ENCODE measurements around the gene KCNQ1. TPM values are rescaled to one million over a fixed set of nuclear protein-coding genes. Genes with fewer than 3 reads are reported as not detected.
"Not testable (repeated sequence)": the region's sequence is repeated elsewhere in the genome, so short reads cannot be mapped to it uniquely, and the experiment has no call there.

The KCNQ1 gene
- total and polyA plus RNA-seq, 2 of the 13 experiments (the other 11 are each of a cell fraction or from before 2014, with no cell fraction given): 0.02 to 0.08 TPM

DNA sequence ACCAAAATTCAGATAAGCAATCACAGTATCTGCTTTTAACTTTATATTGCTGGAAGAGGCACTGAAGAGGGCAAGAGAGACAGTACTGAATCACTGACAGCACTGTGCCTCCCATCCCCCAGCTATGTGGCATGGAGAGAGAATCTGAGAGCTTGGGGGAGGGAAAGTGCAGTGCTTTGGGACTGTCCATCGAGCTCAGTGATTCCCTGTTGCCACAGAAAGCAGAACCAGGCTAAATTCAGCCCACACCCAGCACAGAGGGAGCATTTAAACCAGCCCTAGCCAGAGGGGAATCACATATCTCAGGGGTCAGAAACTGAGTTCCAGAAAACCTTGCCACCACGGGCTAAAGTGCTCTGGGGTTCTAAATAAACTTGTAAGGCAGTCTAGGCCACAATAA lies 44.3 kb downstream of the KCNQ1 start:
- POLR2A ChIA-PET: no interaction called here
- H3K9ac ChIP-seq (ENCODE audit: insufficient read depth, low read depth, low read length): no peak overlapping the region
- no peak overlapping the region for H3K4me2 ChIP-seq (ENCODE audit: low read depth, low read length)
- no TSS peak for BruUV-seq (replicated peaks)
- no peak for TF ChIP-seq RBFOX2 (IDR thresholded peaks at IDR 0.05; ENCODE audit: low read depth, low read length)
- TF ChIP-seq SUZ12 (IDR thresholded peaks at IDR 0.05; ENCODE audit: low read depth, low read length): no peak
- TF ChIP-seq, protein P1, sequence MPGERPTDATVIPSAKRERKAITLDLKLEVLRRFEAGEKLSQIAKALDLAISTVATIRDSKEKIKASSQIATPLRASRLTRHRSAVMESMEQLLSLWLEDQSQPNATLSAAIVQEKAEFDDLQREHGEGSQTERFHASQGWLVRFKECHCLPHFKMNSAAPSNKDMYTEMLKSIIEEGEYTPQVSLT (CRISPR knock-in tag; IDR thresholded peaks at IDR 0.05; ENCODE audit: borderline replicate concordance, low read depth): no peak
- TF ChIP-seq, protein P2, sequence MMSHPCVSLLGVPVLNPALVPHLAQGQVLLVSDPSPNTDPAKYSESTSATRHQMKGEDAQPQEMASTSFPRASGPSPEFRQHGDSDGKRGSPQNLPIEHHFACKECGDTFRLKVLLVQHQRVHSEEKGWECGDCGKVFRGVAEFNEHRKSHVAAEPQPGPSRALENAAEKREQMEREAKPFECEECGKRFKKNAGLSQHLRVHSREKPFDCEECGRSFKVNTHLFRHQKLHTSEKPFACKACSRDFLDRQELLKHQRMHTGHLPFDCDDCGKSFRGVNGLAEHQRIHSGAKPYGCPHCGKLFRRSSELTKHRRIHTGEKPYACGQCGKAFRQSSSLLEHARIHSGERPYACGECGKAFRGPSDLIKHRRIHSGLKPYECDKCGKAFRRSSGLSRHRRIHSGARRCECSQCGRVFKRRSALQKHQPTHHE (CRISPR knock-in tag; IDR thresholded peaks at IDR 0.05; ENCODE audit: borderline replicate concordance): no peak
- no peak for TF ChIP-seq MBNL3 (CRISPR knock-in tag; conservative IDR thresholded peaks at IDR 0.05)
- TF ChIP-seq, protein P3, sequence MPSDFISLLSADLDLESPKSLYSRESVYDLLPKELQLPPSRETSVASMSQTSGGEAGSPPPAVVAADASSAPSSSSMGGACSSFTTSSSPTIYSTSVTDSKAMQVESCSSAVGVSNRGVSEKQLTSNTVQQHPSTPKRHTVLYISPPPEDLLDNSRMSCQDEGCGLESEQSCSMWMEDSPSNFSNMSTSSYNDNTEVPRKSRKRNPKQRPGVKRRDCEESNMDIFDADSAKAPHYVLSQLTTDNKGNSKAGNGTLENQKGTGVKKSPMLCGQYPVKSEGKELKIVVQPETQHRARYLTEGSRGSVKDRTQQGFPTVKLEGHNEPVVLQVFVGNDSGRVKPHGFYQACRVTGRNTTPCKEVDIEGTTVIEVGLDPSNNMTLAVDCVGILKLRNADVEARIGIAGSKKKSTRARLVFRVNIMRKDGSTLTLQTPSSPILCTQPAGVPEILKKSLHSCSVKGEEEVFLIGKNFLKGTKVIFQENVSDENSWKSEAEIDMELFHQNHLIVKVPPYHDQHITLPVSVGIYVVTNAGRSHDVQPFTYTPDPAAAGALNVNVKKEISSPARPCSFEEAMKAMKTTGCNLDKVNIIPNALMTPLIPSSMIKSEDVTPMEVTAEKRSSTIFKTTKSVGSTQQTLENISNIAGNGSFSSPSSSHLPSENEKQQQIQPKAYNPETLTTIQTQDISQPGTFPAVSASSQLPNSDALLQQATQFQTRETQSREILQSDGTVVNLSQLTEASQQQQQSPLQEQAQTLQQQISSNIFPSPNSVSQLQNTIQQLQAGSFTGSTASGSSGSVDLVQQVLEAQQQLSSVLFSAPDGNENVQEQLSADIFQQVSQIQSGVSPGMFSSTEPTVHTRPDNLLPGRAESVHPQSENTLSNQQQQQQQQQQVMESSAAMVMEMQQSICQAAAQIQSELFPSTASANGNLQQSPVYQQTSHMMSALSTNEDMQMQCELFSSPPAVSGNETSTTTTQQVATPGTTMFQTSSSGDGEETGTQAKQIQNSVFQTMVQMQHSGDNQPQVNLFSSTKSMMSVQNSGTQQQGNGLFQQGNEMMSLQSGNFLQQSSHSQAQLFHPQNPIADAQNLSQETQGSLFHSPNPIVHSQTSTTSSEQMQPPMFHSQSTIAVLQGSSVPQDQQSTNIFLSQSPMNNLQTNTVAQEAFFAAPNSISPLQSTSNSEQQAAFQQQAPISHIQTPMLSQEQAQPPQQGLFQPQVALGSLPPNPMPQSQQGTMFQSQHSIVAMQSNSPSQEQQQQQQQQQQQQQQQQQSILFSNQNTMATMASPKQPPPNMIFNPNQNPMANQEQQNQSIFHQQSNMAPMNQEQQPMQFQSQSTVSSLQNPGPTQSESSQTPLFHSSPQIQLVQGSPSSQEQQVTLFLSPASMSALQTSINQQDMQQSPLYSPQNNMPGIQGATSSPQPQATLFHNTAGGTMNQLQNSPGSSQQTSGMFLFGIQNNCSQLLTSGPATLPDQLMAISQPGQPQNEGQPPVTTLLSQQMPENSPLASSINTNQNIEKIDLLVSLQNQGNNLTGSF (CRISPR knock-in tag; IDR thresholded peaks at IDR 0.05): no peak
- no peak for TF ChIP-seq ZNF841 (CRISPR knock-in tag; IDR thresholded peaks at IDR 0.05; ENCODE audit: borderline replicate concordance)
- TF ChIP-seq YY1 (IDR thresholded peaks at IDR 0.05; ENCODE audit: insufficient read depth, insufficient replicate concordance, low read depth, low read length): no peak
- H3K79me2 ChIP-seq (ENCODE audit: insufficient read depth, low read length): no peaks in the 10 kb centered on the region
- intact Hi-C loops (cut with micrococcal nuclease; ENCODE audit: unreplicated experiment): no loop called here
- H3K9me3 ChIP-seq (ENCODE audit: low read length): peaks cover 10% of the 10 kb centered on the region
- H3K27ac ChIP-seq (ENCODE audit: extremely low read length, insufficient read depth, low read length): no peak overlapping the region
- peaks cover 2 to 16% of the 10 kb centered on the region in 2 experiments; a peak in 2 of 5 replicates for H3K27me3 ChIP-seq (ENCODE audit: control insufficient read depth in 1 of 2, insufficient read depth in 2 of 2, low read length in 2 of 2)
- DNase-seq (ENCODE audit: low spot score) (no peak), ATAC-seq (no peak), FAIRE-seq (no peak)
- WGBS (ENCODE audit: low lambda C conversion rate): 0% methylated on average over 1 of the region's 2 CpGs
- H3K4me1 ChIP-seq (ENCODE audit: insufficient read depth, low read length): no peaks in the 10 kb centered on the region
- CTCF ChIA-PET (ENCODE audit: low intra/inter-chr PET ratio, low total read pairs): no interaction called here
- in situ Hi-C loops (cut with HindIII; ENCODE audit: extremely low pct_ligation_motif_present, low pct_unique_long_range_greater_than_20kb): no loop called here
- no peaks in the 10 kb centered on the region for H4K20me1 ChIP-seq (ENCODE audit: insufficient read depth, low read length)
- H3K36me3 ChIP-seq (replicated peaks in 1 of 2; ENCODE audit: control insufficient read depth in 1 of 2, insufficient read depth in 2 of 2, low read length in 2 of 2): no peaks in the 10 kb centered on the region
- no peak overlapping the region for H3K4me3 ChIP-seq (replicated peaks in 1 of 3; ENCODE audit: insufficient read depth in 1 of 3, low read depth in 2 of 3, low read length in 3 of 3)
- no peak overlapping the region for H2AFZ ChIP-seq (ENCODE audit: low read length)

DNA sequence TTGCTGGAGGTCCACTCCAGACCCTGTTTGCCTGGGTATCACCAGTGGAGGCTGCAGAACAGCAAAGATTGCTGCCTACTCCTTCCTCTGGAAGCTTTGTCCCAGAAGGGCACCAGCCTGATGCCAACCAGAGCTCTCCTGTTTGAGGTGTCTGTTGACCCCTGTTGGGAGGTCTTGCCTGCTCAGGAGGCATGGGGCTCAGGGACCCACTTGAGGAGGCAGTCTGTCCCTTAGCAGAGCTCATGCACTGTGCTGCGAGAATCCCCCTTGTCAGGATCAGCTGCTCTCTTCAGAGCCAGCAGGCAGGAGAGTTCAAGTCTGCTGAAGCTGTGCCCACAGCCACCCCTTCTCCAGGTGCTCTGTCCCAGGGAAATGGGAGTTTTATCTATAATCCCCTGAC lies 53.1 kb downstream of the KCNQ1 start:
- BruUV-seq (replicated peaks); H3K79me2 ChIP-seq (ENCODE audit: insufficient read depth, low read length); in situ Hi-C loops (cut with HindIII; ENCODE audit: extremely low pct_ligation_motif_present, low pct_unique_long_range_greater_than_20kb); H3K9ac ChIP-seq (ENCODE audit: insufficient read depth, low read depth, low read length); FAIRE-seq; intact Hi-C loops (cut with micrococcal nuclease; ENCODE audit: unreplicated experiment); H2AFZ ChIP-seq (ENCODE audit: low read length); H3K4me1 ChIP-seq (ENCODE audit: insufficient read depth, low read length); DNase-seq (ENCODE audit: low spot score); CTCF ChIA-PET (ENCODE audit: low intra/inter-chr PET ratio, low total read pairs); ATAC-seq; POLR2A ChIA-PET; H4K20me1 ChIP-seq (ENCODE audit: insufficient read depth, low read length); H3K4me2 ChIP-seq (ENCODE audit: low read depth, low read length); H3K27ac ChIP-seq (ENCODE audit: extremely low read length, insufficient read depth, low read length); H3K9me3 ChIP-seq (ENCODE audit: low read length); H3K4me3 ChIP-seq (replicated peaks in 1 of 3; ENCODE audit: insufficient read depth in 1 of 3, low read depth in 2 of 3, low read length in 3 of 3); H3K36me3 ChIP-seq (replicated peaks in 1 of 2; ENCODE audit: control insufficient read depth in 1 of 2, insufficient read depth in 2 of 2, low read length in 2 of 2): not testable (repeated sequence)
- peaks cover 0 to 13% of the 10 kb centered on the region in 2 experiments; a peak in 3 of 5 replicates for H3K27me3 ChIP-seq (ENCODE audit: control insufficient read depth in 1 of 2, insufficient read depth in 2 of 2, low read length in 2 of 2)
- WGBS (ENCODE audit: low lambda C conversion rate): no CpG with 5 or more reads among the region's 1 CpG

Data from HepG2 (cell line).